Mucosa of gallbladder (tissue), 1 donor: ENCODE results near the gene CAPN13. TPM values are rescaled to one million over a fixed set of nuclear protein-coding genes. Genes with fewer than 3 reads are reported as not detected.

Experiments used
- DNase-seq: peaks from one replicate; pipeline ENCODE4 v3.0.0-alpha.2; 2020; ENCODE audit warnings: low spot score
- total RNA-seq: library from RNA; stranded (reverse); gene quantifications from one replicate; pipeline ENCODE4 v1.2.1, GENCODE V29; 2021
- donor health status: DM: no; HTN: no; CAD: no.

Gene CAPN13
- total RNA-seq, 1 donor from 2014 or later = 44.4 TPM

GRCh38 chr2:30765191-30765590, 42.1 kb downstream of the CAPN13 start:
- no peak for DNase-seq

GRCh38 chr2:30764021-30764800, 43.0 kb downstream of the CAPN13 start:
- DNase-seq = no peak

- DNase-seq = no peak
Measured at GRCh38 chr2:30763151-30763660, 44.0 kb downstream of the CAPN13 start.

- no peak for DNase-seq
Measured at GRCh38 chr2:30761226-30761625, 46.0 kb downstream of the CAPN13 start.

- DNase-seq = no peak
Measured at GRCh38 chr2:30759481-30759880, 47.8 kb downstream of the CAPN13 start.

- DNase-seq = no peak
Measured at GRCh38 chr2:30758191-30758651, 49.0 kb downstream of the CAPN13 start.

- DNase-seq = no peak
Measured at GRCh38 chr2:30757749-30758148, 49.5 kb downstream of the CAPN13 start.

GRCh38 chr2:30756971-30757370, 50.3 kb downstream of the CAPN13 start:
- peak; percentile 12 for DNase-seq

- DNase-seq = peak; percentile 45
Measured at GRCh38 chr2:30756051-30756719, 51.1 kb downstream of the CAPN13 start.

GRCh38 chr2:30753630-30754029, 53.6 kb downstream of the CAPN13 start:
- no peak for DNase-seq

- DNase-seq = no peak
Measured at GRCh38 chr2:30752811-30753210, 54.4 kb downstream of the CAPN13 start.

GRCh38 chr2:30747206-30747605, 60.0 kb downstream of the CAPN13 start:
- DNase-seq = peak; percentile 58

GRCh38 chr2:30744823-30745222, 62.4 kb downstream of the CAPN13 start:
- DNase-seq = no peak

GRCh38 chr2:30741576-30741975, 65.7 kb downstream of the CAPN13 start:
- no peak for DNase-seq

GRCh38 chr2:30738141-30738911, 68.9 kb downstream of the CAPN13 start:
- DNase-seq = no peak

GRCh38 chr2:30737326-30737610, 70.0 kb downstream of the CAPN13 start:
- no peak for DNase-seq

GRCh38 chr2:30736461-30737325, 70.6 kb downstream of the CAPN13 start:
- no peak for DNase-seq

GRCh38 chr2:30733876-30734520, 73.2 kb downstream of the CAPN13 start:
- no peak for DNase-seq

- no peak for DNase-seq
Measured at GRCh38 chr2:30732876-30733275, 74.4 kb downstream of the CAPN13 start.

- DNase-seq = no peak
Measured at GRCh38 chr2:30732376-30732775, 74.9 kb downstream of the CAPN13 start.

- DNase-seq = no peak
Measured at GRCh38 chr2:30731706-30732105, 75.5 kb downstream of the CAPN13 start.
